ENCODE results near the gene C16orf46. TPM values are rescaled to one million over a fixed set of nuclear protein-coding genes. Genes with fewer than 3 reads are reported as not detected.

The C16orf46 gene
- total and polyA plus RNA-seq, 2 of the 13 experiments (the other 11 are each of a cell fraction or from before 2014, with no cell fraction given): 0.38 to 0.55 TPM

GRCh38 chr16:81095953-81096714 lies 19.1 kb upstream of the C16orf46 start, which contains the start of gene GCSH:
TSS of gene GCSH (minus strand) at chr16:81096395. CDS start at chr16:81096278, 117 bp downstream.
- peak within 1 kb of the TSS; percentile 85 for H3K9ac ChIP-seq (ENCODE audit: insufficient read depth, low read depth, low read length)
- no peaks in the 10 kb centered on the region; the same call in 1 of the 2 replicates for H4K20me1 ChIP-seq (ENCODE audit: insufficient read depth, low read length)
- in situ Hi-C loops (cut with HindIII; ENCODE audit: extremely low pct_ligation_motif_present, low pct_unique_long_range_greater_than_20kb) (no loop called here), intact Hi-C loops (cut with micrococcal nuclease; ENCODE audit: unreplicated experiment) (loop anchor here (1.0 to 5.0 kb wide), 4 partner anchors 20 to 219 kb away; partner anchors contain the start of genes ATMIN, CENPN and CMC2)
- ChIA-PET CTCF (ENCODE audit: low intra/inter-chr PET ratio, low total read pairs) (no interaction called here), POLR2A (no interaction called here)
- FAIRE-seq (peak; percentile 98), DNase-seq (ENCODE audit: low spot score) (peak; percentile 98), ATAC-seq (peak; percentile 98)
- peaks cover 52% of the 10 kb centered on the region for H3K4me1 ChIP-seq (ENCODE audit: insufficient read depth, low read length)
- H3K4me3 ChIP-seq (replicated peaks in 1 of 3; ENCODE audit: insufficient read depth in 1 of 3, low read depth in 2 of 3, low read length in 3 of 3): peak within 1 kb of the TSS; percentile 75 to 86 (median 83)
- no peaks in the 10 kb centered on the region; a peak in 1 of 5 replicates for H3K27me3 ChIP-seq (ENCODE audit: control insufficient read depth in 1 of 2, insufficient read depth in 2 of 2, low read length in 2 of 2)
- WGBS (ENCODE audit: low lambda C conversion rate): 0% methylated on average over 20 of the region's 83 CpGs
- H3K9me3 ChIP-seq (ENCODE audit: low read length): no peaks in the 10 kb centered on the region
- peak within 1 kb of the TSS; percentile 88 for H3K27ac ChIP-seq (ENCODE audit: extremely low read length, insufficient read depth, low read length)
- BruUV-seq (replicated peaks): no TSS peak
- H3K4me2 ChIP-seq (ENCODE audit: low read depth, low read length): peak within 1 kb of the TSS; percentile 78
- peaks cover 43% of the 10 kb centered on the region for H3K79me2 ChIP-seq (ENCODE audit: insufficient read depth, low read length)
- peaks cover 0 to 2% of the 10 kb centered on the region in 2 experiments; a peak in 1 of 5 replicates for H3K36me3 ChIP-seq (replicated peaks in 1 of 2; ENCODE audit: control insufficient read depth in 1 of 2, insufficient read depth in 2 of 2, low read length in 2 of 2)
- H2AFZ ChIP-seq (ENCODE audit: low read length): peak within 1 kb of the TSS; percentile 68
- TF ChIP-seq ZNF605 (CRISPR knock-in tag; IDR thresholded peaks at IDR 0.05) (peak; percentile 61), ZBTB39 (CRISPR knock-in tag; IDR thresholded peaks at IDR 0.05) (no peak), POGZ (CRISPR knock-in tag; IDR thresholded peaks at IDR 0.05) (peak; percentile 89), ZFP36L1 (CRISPR knock-in tag; IDR thresholded peaks at IDR 0.05) (peak; percentile 80; the same call in 1 of the 2 replicates), KMT2A (CRISPR knock-in tag; IDR thresholded peaks at IDR 0.05) (peak; percentile 83; the same call in 1 of the 2 replicates), ZNF337 (CRISPR knock-in tag; IDR thresholded peaks at IDR 0.05; ENCODE audit: borderline replicate concordance, low read depth) (no peak), E2F1 (CRISPR knock-in tag; IDR thresholded peaks at IDR 0.05) (peak; percentile 51; the same call in 1 of the 2 replicates), ZBTB46 (CRISPR knock-in tag; IDR thresholded peaks at IDR 0.05; ENCODE audit: borderline replicate concordance) (no peak), ZNF552 (CRISPR knock-in tag; IDR thresholded peaks at IDR 0.05; ENCODE audit: borderline replicate concordance) (peak; percentile 87; the same call in 1 of the 2 replicates), SIX4 (CRISPR knock-in tag; IDR thresholded peaks at IDR 0.05) (no peak), MXD4 (CRISPR knock-in tag; IDR thresholded peaks at IDR 0.05) (peak; percentile 96), IKZF1 (IDR thresholded peaks at IDR 0.05) (no peak), ZNF230 (CRISPR knock-in tag; IDR thresholded peaks at IDR 0.05) (no peak), ZNF543 (CRISPR knock-in tag; IDR thresholded peaks at IDR 0.05) (no peak), ZNF12 (CRISPR knock-in tag; IDR thresholded peaks at IDR 0.05) (no peak), IRF1 (CRISPR knock-in tag; IDR thresholded peaks at IDR 0.05; ENCODE audit: low read depth) (no peak), ATAD3A (CRISPR knock-in tag; IDR thresholded peaks at IDR 0.05) (no peak), SP5 (CRISPR knock-in tag; IDR thresholded peaks at IDR 0.05; ENCODE audit: borderline replicate concordance, low read depth) (peak; percentile 89)

Measured in HepG2 (cell line).